GM12874 (cell line): Measurements from ENCODE around the gene CHST4.

Source experiments
- TF ChIP-seq, protein P1 (sequence below): IDR thresholded peaks from 2 replicates; pipeline ENCODE4 v1.5.1; 2011; ENCODE audit warnings: low read depth, mild to moderate bottlenecking, control low read depth, low read length, moderate library complexity; ENCODE audit not compliant: insufficient read depth

Gene CHST4

DNA sequence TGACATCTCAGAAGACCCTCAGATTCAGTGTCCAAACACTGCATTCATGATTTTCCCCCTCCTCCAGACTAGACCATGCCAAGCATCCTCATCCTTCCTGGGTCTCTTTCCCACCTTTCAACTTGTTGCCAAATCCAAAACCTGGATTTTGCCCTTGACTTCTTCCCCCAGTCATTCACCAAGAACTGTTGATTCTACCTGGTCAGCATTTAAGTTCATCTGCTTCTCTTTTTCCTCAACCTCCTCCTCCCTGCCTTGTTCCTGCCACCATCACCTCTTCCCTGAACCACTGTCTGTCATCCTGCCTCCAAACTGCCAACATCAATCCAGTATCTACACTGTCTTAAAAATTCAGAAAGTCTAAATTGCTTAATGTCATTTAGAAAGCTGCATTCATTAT is 20.9 kb downstream of the CHST4 start:
- TF ChIP-seq, protein P1, sequence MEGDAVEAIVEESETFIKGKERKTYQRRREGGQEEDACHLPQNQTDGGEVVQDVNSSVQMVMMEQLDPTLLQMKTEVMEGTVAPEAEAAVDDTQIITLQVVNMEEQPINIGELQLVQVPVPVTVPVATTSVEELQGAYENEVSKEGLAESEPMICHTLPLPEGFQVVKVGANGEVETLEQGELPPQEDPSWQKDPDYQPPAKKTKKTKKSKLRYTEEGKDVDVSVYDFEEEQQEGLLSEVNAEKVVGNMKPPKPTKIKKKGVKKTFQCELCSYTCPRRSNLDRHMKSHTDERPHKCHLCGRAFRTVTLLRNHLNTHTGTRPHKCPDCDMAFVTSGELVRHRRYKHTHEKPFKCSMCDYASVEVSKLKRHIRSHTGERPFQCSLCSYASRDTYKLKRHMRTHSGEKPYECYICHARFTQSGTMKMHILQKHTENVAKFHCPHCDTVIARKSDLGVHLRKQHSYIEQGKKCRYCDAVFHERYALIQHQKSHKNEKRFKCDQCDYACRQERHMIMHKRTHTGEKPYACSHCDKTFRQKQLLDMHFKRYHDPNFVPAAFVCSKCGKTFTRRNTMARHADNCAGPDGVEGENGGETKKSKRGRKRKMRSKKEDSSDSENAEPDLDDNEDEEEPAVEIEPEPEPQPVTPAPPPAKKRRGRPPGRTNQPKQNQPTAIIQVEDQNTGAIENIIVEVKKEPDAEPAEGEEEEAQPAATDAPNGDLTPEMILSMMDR, result no peak

DNA sequence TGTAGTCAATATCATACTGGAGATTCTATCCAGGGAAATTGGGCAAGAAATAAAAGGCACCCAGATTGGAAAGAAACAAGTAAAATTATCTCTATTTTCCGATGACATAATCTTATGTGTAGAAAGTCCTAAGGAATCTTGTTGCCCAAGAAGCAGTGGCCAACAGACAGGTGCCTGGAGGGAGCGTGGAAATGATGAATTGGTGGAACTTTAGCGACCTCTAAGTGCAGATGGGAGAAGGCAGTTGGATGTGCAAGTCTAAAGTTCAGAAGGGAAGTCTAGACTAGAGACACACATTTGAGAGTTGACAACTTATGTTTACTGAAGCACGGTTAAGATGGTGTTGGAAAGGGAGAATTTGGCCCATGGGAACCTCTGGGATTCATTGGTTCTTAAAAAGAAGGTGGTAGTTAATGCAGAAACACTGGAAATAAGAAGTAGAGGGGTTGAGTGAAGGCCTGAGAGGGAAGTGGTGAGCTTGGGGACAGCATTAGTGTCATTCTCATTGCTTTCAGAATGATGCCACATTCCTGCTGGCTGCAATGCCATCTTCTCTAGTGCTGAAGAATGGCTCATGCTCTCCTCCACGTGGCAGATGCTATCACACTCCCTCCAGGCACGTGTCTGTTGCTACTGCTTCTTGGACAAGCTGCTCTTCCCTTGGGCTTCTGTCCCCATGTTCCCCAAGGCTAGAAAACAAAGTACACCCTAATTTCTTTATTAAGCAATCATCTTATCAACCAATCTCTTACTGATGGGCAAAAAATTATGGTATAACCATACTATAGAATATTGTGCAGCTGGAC is 26.7 kb downstream of the CHST4 start:
- TF ChIP-seq, protein P1, result no peak

DNA sequence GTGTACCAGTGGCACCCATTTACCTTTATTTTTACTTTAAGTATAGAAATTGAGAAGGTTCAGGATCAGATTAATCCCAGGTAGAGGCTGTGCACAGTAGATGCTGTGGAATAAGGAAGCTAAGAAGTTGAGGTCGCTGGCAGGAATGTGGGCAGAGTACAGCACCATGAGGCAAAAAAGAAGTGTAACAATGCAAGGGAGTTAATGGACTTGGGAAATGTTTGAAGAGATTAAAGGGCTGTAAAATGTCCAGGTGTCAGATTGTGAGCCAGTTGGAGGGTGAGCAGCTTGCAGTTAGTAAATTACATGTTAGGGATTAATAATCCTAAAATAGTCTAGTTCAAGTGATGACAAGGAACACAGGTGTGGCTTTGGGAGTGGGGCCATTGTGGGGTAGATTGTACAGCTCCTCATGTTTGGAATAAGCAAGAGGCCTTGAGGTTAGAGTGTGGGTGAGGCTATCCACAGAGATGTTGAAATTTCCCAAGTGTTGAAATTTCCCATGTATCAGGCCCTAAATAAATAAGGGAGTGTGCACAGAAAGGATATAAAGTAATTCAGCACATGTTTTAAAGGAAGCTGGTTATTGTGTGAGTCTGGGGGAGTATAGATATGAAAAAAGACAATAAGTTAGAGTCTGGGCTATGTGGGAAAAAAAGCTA is 29.1 kb downstream of the CHST4 start:
- TF ChIP-seq, protein P1, result no peak

- TF ChIP-seq, protein P1, result no peak
These were observed 31.1 kb downstream of the CHST4 start for GRCh38 chr16:71557299-71557698.

DNA sequence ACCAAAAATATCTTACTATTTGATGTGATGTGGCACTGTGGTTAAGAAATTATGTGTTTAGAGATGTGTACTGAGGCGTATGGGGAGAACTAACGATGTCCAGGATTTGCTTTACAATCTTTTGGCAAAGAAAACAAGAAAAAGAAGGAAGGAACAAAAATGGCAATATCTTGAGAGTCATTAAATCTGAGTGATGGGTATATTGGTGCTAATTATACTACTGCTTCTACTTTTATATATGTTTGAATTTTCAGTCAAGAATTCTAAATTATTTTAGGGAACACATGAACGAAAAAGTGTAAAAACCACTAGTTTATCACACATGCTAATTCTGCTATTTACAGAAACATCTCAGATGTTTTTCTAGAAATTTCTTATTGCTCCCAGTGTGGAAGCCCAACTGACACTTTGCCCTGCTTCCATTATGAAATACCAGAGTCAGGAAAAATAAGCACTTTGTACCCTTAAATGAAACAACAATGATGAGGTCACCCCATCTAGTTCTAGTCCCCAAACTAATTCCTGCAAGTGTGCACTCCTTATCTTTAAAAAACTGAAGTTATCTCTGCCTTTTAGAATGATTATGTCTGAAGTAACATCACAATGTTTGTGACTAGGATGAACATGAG is 31.8 kb downstream of the CHST4 start:
- TF ChIP-seq, protein P1, result no peak

DNA sequence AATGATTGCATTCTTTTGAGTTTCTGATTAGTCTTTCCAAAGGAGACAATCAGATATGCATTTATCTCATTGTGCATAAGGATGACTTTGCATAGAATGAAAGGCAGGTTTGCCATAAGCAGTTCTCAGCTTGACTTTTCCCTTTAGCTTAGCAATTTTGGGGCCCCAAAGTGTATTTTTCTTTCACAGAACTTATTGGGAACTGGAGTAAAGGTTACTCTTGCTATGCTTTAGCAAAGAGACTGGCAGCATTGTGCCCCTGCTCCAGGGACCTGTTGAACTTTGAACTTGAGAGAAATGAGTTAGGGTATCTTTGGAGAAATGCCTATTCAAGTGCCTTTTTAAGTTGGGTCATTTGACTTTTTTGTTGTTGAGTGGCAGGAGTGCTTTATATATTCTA is 33.6 kb downstream of the CHST4 start:
- TF ChIP-seq, protein P1, result no peak

GRCh38 chr16:71562552-71562951 is 36.3 kb downstream of the CHST4 start:
- TF ChIP-seq, protein P1, result no peak
